Amygdala (tissue), 56 donors: ENCODE measurements around the gene AFF3.
A peak's percentile ranks its signal among the peaks of the same experiment; 100 is the strongest.

ENCODE experiments used
- DNase-seq, 56 donors: peaks; one replicate each; lab custom pipeline; 2025; lab: John Stamatoyannopoulos, UW

The AFF3 gene

GRCh38 chr2:99660616-99661406 lies 481.6 kb downstream of the AFF3 start:
- DNase-seq = peak in 2 of 56 donors; percentile 8 to 11

- DNase-seq = no peak
Measured at GRCh38 chr2:99659874-99660273, 482.5 kb downstream of the AFF3 start.

GRCh38 chr2:99657691-99658258 lies 484.6 kb downstream of the AFF3 start:
- no peak for DNase-seq

GRCh38 chr2:99656994-99657393 lies 485.4 kb downstream of the AFF3 start:
- DNase-seq = no peak

- no peak for DNase-seq
Measured at GRCh38 chr2:99653433-99653832, 489.0 kb downstream of the AFF3 start.

GRCh38 chr2:99652862-99653261 lies 489.5 kb downstream of the AFF3 start:
- no peak for DNase-seq

- no peak for DNase-seq
Measured at GRCh38 chr2:99651930-99652670, 490.3 kb downstream of the AFF3 start.

GRCh38 chr2:99648906-99649789 lies 493.2 kb downstream of the AFF3 start:
- no peak for DNase-seq

GRCh38 chr2:99648178-99648844 lies 494.1 kb downstream of the AFF3 start:
- peak in 15 of 56 donors; percentile 7 to 68 (median 32) for DNase-seq

GRCh38 chr2:99645960-99646359 lies 496.4 kb downstream of the AFF3 start:
- no peak for DNase-seq

- peak in 1 of 56 donors; percentile 11 for DNase-seq
Measured at GRCh38 chr2:99644419-99644787, 498.0 kb downstream of the AFF3 start.

GRCh38 chr2:99643787-99644418 lies 498.5 kb downstream of the AFF3 start:
- DNase-seq = no peak

- no peak for DNase-seq
Measured at GRCh38 chr2:99641999-99642398, 500.4 kb downstream of the AFF3 start.

GRCh38 chr2:99640635-99641151 lies 501.7 kb downstream of the AFF3 start:
- DNase-seq = peak in 1 of 56 donors; percentile 6

GRCh38 chr2:99638791-99639190 lies 503.6 kb downstream of the AFF3 start:
- DNase-seq = no peak

GRCh38 chr2:99637159-99637697 lies 505.2 kb downstream of the AFF3 start:
- peak in 1 of 56 donors; percentile 10 for DNase-seq

- peak in 27 of 56 donors; percentile 10 to 57 (median 26) for DNase-seq
Measured at GRCh38 chr2:99636144-99637034, 506.0 kb downstream of the AFF3 start.

- DNase-seq = no peak
Measured at GRCh38 chr2:99635710-99636109, 506.7 kb downstream of the AFF3 start.
